ENCODE results near the gene CASS4. TPM values are rescaled to one million over a fixed set of nuclear protein-coding genes. Genes with fewer than 3 reads are reported as not detected.
A peak's percentile ranks its signal among the peaks of the same experiment; 100 is the strongest.

Gene CASS4
- total and polyA plus RNA-seq, 9 of the 15 experiments (the other 6 are each of a cell fraction or from before 2014, with no cell fraction given) = 8.1 to 53.8 (median 26.7) TPM

DNA sequence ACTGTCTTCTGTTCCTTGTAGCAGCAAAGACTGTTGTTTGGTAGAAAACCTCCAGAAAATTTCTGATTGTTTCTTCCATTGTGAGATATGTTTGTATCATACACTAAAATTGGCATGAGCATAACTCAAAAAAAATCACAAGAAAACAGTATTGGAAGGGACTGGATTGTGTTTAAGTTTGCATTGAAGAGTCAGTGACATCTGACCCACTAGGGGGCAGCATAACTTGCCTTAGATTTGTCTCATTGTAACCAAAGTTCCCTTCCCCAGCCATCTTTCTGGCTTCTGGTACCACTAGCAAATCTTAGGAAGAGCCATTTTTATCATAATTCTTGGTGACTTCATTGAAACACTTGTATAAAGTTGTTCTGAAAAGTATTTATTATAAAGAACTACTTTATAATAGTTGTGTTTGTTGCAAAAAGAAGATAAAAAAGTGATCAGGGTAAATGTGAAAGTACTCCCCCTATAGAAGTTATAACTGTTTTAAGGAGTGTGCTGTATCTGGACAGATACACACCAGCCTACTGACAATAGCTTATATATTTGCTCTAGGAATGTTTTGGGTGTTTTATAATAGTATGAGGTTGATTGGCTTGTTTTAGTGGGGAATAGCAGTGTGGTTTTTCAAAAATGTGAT, 11.9 kb upstream of the CASS4 start (continued):
- TF ChIP-seq, protein P1, sequence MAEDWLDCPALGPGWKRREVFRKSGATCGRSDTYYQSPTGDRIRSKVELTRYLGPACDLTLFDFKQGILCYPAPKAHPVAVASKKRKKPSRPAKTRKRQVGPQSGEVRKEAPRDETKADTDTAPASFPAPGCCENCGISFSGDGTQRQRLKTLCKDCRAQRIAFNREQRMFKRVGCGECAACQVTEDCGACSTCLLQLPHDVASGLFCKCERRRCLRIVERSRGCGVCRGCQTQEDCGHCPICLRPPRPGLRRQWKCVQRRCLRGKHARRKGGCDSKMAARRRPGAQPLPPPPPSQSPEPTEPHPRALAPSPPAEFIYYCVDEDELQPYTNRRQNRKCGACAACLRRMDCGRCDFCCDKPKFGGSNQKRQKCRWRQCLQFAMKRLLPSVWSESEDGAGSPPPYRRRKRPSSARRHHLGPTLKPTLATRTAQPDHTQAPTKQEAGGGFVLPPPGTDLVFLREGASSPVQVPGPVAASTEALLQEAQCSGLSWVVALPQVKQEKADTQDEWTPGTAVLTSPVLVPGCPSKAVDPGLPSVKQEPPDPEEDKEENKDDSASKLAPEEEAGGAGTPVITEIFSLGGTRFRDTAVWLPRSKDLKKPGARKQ (CRISPR knock-in tag; IDR thresholded peaks at IDR 0.05) = no peak
- TF ChIP-seq, protein P2, sequence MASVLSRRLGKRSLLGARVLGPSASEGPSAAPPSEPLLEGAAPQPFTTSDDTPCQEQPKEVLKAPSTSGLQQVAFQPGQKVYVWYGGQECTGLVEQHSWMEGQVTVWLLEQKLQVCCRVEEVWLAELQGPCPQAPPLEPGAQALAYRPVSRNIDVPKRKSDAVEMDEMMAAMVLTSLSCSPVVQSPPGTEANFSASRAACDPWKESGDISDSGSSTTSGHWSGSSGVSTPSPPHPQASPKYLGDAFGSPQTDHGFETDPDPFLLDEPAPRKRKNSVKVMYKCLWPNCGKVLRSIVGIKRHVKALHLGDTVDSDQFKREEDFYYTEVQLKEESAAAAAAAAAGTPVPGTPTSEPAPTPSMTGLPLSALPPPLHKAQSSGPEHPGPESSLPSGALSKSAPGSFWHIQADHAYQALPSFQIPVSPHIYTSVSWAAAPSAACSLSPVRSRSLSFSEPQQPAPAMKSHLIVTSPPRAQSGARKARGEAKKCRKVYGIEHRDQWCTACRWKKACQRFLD (CRISPR knock-in tag; IDR thresholded peaks at IDR 0.05) = no peak
- TF ChIP-seq ZNF384 (IDR thresholded peaks at IDR 0.05; ENCODE audit: low read depth, low read length) (peak; percentile 26; the same call in 1 of the 2 replicates), POLR2A (conservative IDR thresholded peaks at IDR 0.05) (no peak), SRSF9 (IDR thresholded peaks at IDR 0.05; ENCODE audit: borderline replicate concordance, low read depth, low read length) (no peak), MTA2 (IDR thresholded peaks at IDR 0.05; ENCODE audit: low read depth) (no peak), ETV6 (IDR thresholded peaks at IDR 0.05; ENCODE audit: borderline replicate concordance in 1 of 2, low read depth in 2 of 2, low read length in 1 of 2) (0 out of 4 replicates have a peak, but pooled peaks of 1 of the 2 experiments have one; percentile 26), ETV6 (CRISPR knock-in tag; IDR thresholded peaks at IDR 0.05; ENCODE audit: borderline replicate concordance) (no peak), KAT2B (IDR thresholded peaks at IDR 0.05; ENCODE audit: low read depth, low read length) (no peak)
- TF ChIP-seq, protein P3, sequence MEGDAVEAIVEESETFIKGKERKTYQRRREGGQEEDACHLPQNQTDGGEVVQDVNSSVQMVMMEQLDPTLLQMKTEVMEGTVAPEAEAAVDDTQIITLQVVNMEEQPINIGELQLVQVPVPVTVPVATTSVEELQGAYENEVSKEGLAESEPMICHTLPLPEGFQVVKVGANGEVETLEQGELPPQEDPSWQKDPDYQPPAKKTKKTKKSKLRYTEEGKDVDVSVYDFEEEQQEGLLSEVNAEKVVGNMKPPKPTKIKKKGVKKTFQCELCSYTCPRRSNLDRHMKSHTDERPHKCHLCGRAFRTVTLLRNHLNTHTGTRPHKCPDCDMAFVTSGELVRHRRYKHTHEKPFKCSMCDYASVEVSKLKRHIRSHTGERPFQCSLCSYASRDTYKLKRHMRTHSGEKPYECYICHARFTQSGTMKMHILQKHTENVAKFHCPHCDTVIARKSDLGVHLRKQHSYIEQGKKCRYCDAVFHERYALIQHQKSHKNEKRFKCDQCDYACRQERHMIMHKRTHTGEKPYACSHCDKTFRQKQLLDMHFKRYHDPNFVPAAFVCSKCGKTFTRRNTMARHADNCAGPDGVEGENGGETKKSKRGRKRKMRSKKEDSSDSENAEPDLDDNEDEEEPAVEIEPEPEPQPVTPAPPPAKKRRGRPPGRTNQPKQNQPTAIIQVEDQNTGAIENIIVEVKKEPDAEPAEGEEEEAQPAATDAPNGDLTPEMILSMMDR (IDR thresholded peaks at IDR 0.05 in 2 of 3, conservative IDR thresholded peaks at IDR 0.05 in 1 of 3; ENCODE audit: insufficient read depth in 2 of 3, low read depth in 1 of 3, low read length in 3 of 3) = peak; percentile 60 to 75 (median 75)
- TF ChIP-seq, protein P4, sequence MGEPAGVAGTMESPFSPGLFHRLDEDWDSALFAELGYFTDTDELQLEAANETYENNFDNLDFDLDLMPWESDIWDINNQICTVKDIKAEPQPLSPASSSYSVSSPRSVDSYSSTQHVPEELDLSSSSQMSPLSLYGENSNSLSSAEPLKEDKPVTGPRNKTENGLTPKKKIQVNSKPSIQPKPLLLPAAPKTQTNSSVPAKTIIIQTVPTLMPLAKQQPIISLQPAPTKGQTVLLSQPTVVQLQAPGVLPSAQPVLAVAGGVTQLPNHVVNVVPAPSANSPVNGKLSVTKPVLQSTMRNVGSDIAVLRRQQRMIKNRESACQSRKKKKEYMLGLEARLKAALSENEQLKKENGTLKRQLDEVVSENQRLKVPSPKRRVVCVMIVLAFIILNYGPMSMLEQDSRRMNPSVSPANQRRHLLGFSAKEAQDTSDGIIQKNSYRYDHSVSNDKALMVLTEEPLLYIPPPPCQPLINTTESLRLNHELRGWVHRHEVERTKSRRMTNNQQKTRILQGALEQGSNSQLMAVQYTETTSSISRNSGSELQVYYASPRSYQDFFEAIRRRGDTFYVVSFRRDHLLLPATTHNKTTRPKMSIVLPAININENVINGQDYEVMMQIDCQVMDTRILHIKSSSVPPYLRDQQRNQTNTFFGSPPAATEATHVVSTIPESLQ (CRISPR knock-in tag; IDR thresholded peaks at IDR 0.05) = no peak
